ENCODE data around the gene OR9Q1. TPM values are rescaled to one million over a fixed set of nuclear protein-coding genes. Genes with fewer than 3 reads are reported as not detected.

The OR9Q1 gene
- total RNA-seq, 1 donor from 2014 or later: not detected

DNA sequence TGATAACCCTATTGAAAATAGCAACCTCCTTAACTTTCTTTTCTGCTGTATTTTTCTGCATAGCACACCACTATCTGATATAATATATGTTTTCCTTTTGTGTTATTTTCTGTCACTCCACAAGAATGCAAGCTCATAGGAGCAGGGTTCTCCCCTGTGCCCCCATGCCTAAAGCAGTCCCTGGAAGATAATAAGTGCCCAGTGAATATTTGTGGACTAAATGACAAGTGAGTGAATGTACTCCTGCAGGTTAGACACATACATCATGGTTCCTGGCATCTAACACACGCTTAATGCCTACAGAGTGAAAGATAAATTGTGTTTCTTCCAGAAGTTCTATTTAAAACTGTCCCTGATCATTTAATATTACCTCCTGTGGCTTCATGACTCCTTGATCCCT is 141.3 kb downstream of the OR9Q1 start:
- no peaks in the 10 kb centered on the region for H3K9me3 Mint-ChIP-seq
- Histone ChIP-seq H3K36me3 (no peaks in the 10 kb centered on the region), H3K9ac (no peak overlapping the region), H4K20me1 (ENCODE audit: low read depth) (no peaks in the 10 kb centered on the region), H3K79me2 (ENCODE audit: low read depth) (no peaks in the 10 kb centered on the region), H3K4me2 (no peak overlapping the region), H3K27ac (no peak overlapping the region), H3F3A (ENCODE audit: low read depth) (no peaks in the 10 kb centered on the region), H2AFZ (replicated peaks) (no peak overlapping the region), H3K27me3 (no peaks in the 10 kb centered on the region), H3K4me3 (no peak overlapping the region), H3K9me3 (ENCODE audit: low read depth) (no peaks in the 10 kb centered on the region), H3K4me1 (no peaks in the 10 kb centered on the region)
- H3K4me3 Mint-ChIP-seq: no peak overlapping the region
- TF ChIP-seq EZH2 (IDR thresholded peaks at IDR 0.05): no peak
- no peaks in the 10 kb centered on the region for H3K4me1 Mint-ChIP-seq
- no peaks in the 10 kb centered on the region for H3K36me3 Mint-ChIP-seq
- peaks cover 4% of the 10 kb centered on the region for H3K27me3 Mint-ChIP-seq (ENCODE audit: insufficient read depth, low read depth)
- H3K27ac Mint-ChIP-seq: no peak overlapping the region
- DNase-seq (ENCODE audit: low spot score): no peak

DNA sequence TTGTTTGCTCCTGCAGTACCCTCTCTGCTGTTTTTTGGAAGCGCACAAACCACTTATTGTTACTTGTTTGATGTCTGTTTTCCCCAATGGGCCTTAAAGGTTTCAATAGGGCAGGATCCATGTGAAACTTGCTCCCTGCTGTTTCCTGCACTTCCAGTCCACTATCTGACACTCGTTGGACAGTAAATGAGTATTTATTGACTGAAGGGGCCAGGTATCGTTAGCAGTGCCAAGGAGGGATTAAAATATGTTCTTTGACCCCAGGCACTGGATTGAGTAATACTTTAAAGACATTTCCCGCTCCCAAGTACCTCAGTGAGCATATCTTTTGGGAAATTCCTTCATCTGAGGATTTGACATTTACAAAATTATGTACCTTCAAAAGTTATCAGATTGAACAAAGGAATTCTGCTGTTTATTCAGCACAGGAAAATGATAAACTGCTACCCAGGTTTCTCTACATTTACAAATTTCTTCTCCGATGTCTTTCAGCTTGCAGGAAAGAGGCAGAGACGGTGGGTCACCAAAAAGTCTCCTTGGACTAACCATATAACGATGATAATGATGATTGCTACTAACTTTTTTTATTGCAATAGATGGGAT is 141.9 kb downstream of the OR9Q1 start:
- no peaks in the 10 kb centered on the region for H3K9me3 Mint-ChIP-seq
- H3K4me3 Mint-ChIP-seq: no peak overlapping the region
- H3K27ac Mint-ChIP-seq: no peak overlapping the region
- no peak overlapping the region for H3K9ac ChIP-seq
- H3K36me3 Mint-ChIP-seq: no peaks in the 10 kb centered on the region
- no peaks in the 10 kb centered on the region for H3K9me3 ChIP-seq (ENCODE audit: low read depth)
- H3K4me3 ChIP-seq: no peak overlapping the region
- H3K4me1 Mint-ChIP-seq: no peaks in the 10 kb centered on the region
- no peaks in the 10 kb centered on the region for H3K27me3 ChIP-seq
- DNase-seq (ENCODE audit: low spot score): no peak
- no peak for TF ChIP-seq EZH2 (IDR thresholded peaks at IDR 0.05)
- TF ChIP-seq EZH2phosphoT487 (IDR thresholded peaks at IDR 0.05): no peak
- TF ChIP-seq, protein P1, sequence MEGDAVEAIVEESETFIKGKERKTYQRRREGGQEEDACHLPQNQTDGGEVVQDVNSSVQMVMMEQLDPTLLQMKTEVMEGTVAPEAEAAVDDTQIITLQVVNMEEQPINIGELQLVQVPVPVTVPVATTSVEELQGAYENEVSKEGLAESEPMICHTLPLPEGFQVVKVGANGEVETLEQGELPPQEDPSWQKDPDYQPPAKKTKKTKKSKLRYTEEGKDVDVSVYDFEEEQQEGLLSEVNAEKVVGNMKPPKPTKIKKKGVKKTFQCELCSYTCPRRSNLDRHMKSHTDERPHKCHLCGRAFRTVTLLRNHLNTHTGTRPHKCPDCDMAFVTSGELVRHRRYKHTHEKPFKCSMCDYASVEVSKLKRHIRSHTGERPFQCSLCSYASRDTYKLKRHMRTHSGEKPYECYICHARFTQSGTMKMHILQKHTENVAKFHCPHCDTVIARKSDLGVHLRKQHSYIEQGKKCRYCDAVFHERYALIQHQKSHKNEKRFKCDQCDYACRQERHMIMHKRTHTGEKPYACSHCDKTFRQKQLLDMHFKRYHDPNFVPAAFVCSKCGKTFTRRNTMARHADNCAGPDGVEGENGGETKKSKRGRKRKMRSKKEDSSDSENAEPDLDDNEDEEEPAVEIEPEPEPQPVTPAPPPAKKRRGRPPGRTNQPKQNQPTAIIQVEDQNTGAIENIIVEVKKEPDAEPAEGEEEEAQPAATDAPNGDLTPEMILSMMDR (IDR thresholded peaks at IDR 0.05): no peak
- H3K79me2 ChIP-seq (ENCODE audit: low read depth): no peaks in the 10 kb centered on the region
- H3K27me3 Mint-ChIP-seq (ENCODE audit: insufficient read depth, low read depth): peaks cover 2% of the 10 kb centered on the region
- H3F3A ChIP-seq (ENCODE audit: low read depth): no peaks in the 10 kb centered on the region
- no peak overlapping the region for H3K4me2 ChIP-seq
- H2AFZ ChIP-seq (replicated peaks): no peak overlapping the region
- no peaks in the 10 kb centered on the region for H4K20me1 ChIP-seq (ENCODE audit: low read depth)
- no peak overlapping the region for H3K27ac ChIP-seq
- H3K4me1 ChIP-seq: no peaks in the 10 kb centered on the region
- H3K36me3 ChIP-seq: no peaks in the 10 kb centered on the region

- no peaks in the 10 kb centered on the region for H3F3A ChIP-seq (ENCODE audit: low read depth)
- no peak overlapping the region for H3K4me2 ChIP-seq
- no peak for DNase-seq (ENCODE audit: low spot score)
- no peaks in the 10 kb centered on the region for H3K9me3 Mint-ChIP-seq
- H3K4me1 Mint-ChIP-seq: no peaks in the 10 kb centered on the region
- H3K9ac ChIP-seq: no peak overlapping the region
- no peaks in the 10 kb centered on the region for H3K27me3 Mint-ChIP-seq (ENCODE audit: insufficient read depth, low read depth)
- no peak overlapping the region for H3K4me3 Mint-ChIP-seq
- TF ChIP-seq, protein P1 (IDR thresholded peaks at IDR 0.05): no peak
- TF ChIP-seq EZH2 (IDR thresholded peaks at IDR 0.05): no peak
- TF ChIP-seq EZH2phosphoT487 (IDR thresholded peaks at IDR 0.05): no peak
- H3K27me3 ChIP-seq: no peaks in the 10 kb centered on the region
- no peaks in the 10 kb centered on the region for H3K9me3 ChIP-seq (ENCODE audit: low read depth)
- H3K27ac ChIP-seq: no peak overlapping the region
- H3K4me1 ChIP-seq: no peaks in the 10 kb centered on the region
- no peaks in the 10 kb centered on the region for H3K36me3 Mint-ChIP-seq
- no peak overlapping the region for H3K27ac Mint-ChIP-seq
- no peaks in the 10 kb centered on the region for H3K36me3 ChIP-seq
- H2AFZ ChIP-seq (replicated peaks): no peak overlapping the region
- H3K4me3 ChIP-seq: no peak overlapping the region
- H3K79me2 ChIP-seq (ENCODE audit: low read depth): no peaks in the 10 kb centered on the region
- H4K20me1 ChIP-seq (ENCODE audit: low read depth): no peaks in the 10 kb centered on the region
Measured at GRCh38 chr11:58177409-58178054, 153.9 kb downstream of the OR9Q1 start.

DNA sequence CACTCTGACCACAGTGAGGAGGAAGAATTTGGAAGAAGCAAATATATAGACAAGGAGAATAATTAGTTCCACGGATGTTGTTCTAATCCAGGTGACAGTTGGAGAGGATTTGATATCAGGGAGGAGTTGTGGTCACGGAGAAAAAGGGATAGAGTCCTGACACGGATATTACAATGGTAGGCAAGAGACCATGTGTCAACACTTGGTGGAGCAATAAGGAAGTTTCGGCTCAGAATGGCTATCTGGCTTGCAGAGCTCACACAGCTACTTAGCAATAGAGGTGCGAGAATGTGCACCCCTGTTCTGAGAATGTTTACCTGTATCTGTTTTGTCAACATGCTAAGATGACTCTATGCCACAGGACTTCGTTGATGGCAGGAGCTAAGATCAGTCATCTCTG is 154.8 kb downstream of the OR9Q1 start:
- H3K27me3 Mint-ChIP-seq (ENCODE audit: insufficient read depth, low read depth): no peaks in the 10 kb centered on the region
- no peak overlapping the region for H3K4me2 ChIP-seq
- no peaks in the 10 kb centered on the region for H3K36me3 Mint-ChIP-seq

More for the DNA sequence above, 154.8 kb downstream of the OR9Q1 start:
- Mint-ChIP-seq H3K27ac (no peak overlapping the region), H3K9me3 (no peaks in the 10 kb centered on the region), H3K4me1 (no peaks in the 10 kb centered on the region), H3K4me3 (no peak overlapping the region)
- Histone ChIP-seq H4K20me1 (ENCODE audit: low read depth) (no peaks in the 10 kb centered on the region), H3K4me1 (no peaks in the 10 kb centered on the region), H3K27ac (no peak overlapping the region), H3K9ac (no peak overlapping the region), H2AFZ (replicated peaks) (no peak overlapping the region), H3K27me3 (no peaks in the 10 kb centered on the region), H3K9me3 (ENCODE audit: low read depth) (no peaks in the 10 kb centered on the region), H3K79me2 (ENCODE audit: low read depth) (no peaks in the 10 kb centered on the region), H3F3A (ENCODE audit: low read depth) (no peaks in the 10 kb centered on the region), H3K4me3 (no peak overlapping the region), H3K36me3 (no peaks in the 10 kb centered on the region)
- DNase-seq (ENCODE audit: low spot score): no peak
- TF ChIP-seq EZH2 (IDR thresholded peaks at IDR 0.05) (no peak), EZH2phosphoT487 (IDR thresholded peaks at IDR 0.05) (no peak)
- TF ChIP-seq, protein P1 (IDR thresholded peaks at IDR 0.05): no peak
